GM12878 (cell line): Measurements from ENCODE around the gene KRT25. TPM values are rescaled to one million over a fixed set of nuclear protein-coding genes. Genes with fewer than 3 reads are reported as not detected.

Experiments
- ATAC-seq: fragments of 200-7000 bp; cut with Tn5 transposase; 3 replicates; pipeline ENCODE4 v1.9.1; 2020; ENCODE audit warnings: mild to moderate bottlenecking, moderate library complexity
- BruUV-seq: library from RNA; stranded (reverse); fragments of 400-500 nt; replicated peaks from 2 replicates; lab custom pipeline; 2021; lab: Mats Ljungman, UMichigan
- CTCF ChIA-PET: fragments of 300-600 bp; sonication (Branson Sonifier 250); formaldehyde crosslinking; extraction: SDS; loops from one replicate; lab custom pipeline; 2021; ENCODE audit warnings: inconsistent platforms; lab: Yijun Ruan, JAX
- POLR2A ChIA-PET: fragments of 350-600 bp; formaldehyde crosslinking; extraction: SDS; loops from one replicate; lab custom pipeline; 2021; ENCODE audit warnings: inconsistent platforms; lab: Charles Lee
- RAD21 ChIA-PET: fragments of 300-600 bp; sonication (Branson Sonifier 250); formaldehyde crosslinking; loops from one replicate; lab custom pipeline; 2023; ENCODE audit warnings: antibody characterized with exemption; ENCODE audit not compliant: unreplicated experiment; lab: Charles Lee
- SMC1A ChIA-PET: fragments of 300-600 bp; sonication (Branson Sonifier 250); formaldehyde crosslinking; loops from one replicate; lab custom pipeline; 2023; ENCODE audit not compliant: unreplicated experiment, uncharacterized antibody; lab: Charles Lee
- DNase-seq: peaks from one replicate; pipeline ENCODE4 v3.0.0-alpha.2; 2011; ENCODE audit warnings: low read depth, low spot score
- FAIRE-seq: peaks from 3 replicates; lab custom pipeline; 2011; peaks lifted over from hg19 to GRCh38; lab: Jason Lieb, UNC
- H2AFZ ChIP-seq: 2 replicates; pipeline ENCODE4 v1.6.0; 2011; ENCODE audit warnings: low read depth, low read length, control low read depth; ENCODE audit not compliant: control insufficient read depth
- H3K27ac ChIP-seq: 2 replicates; pipeline ENCODE4 v1.5.1; 2011; ENCODE audit warnings: control low read depth; ENCODE audit not compliant: control insufficient read depth, insufficient read depth
- H3K27me3 ChIP-seq, 2 experiments: replicated peaks in 1 of 2; 2 replicates each; pipeline versions ENCODE4 v1.6.0 to v1.6.1; 2011; ENCODE audit warnings: low read length in 1 of 2; ENCODE audit not compliant: control insufficient read depth in 2 of 2, insufficient read depth in 2 of 2
- H3K36me3 ChIP-seq, 2 experiments: 2 replicates each; pipeline ENCODE4 v1.5.1; 2011; ENCODE audit warnings: low read length in 1 of 2; ENCODE audit not compliant: control insufficient read depth in 2 of 2, insufficient read depth in 2 of 2
- H3K4me1 ChIP-seq: 2 replicates; pipeline ENCODE4 v1.6.1; 2011; ENCODE audit warnings: mild to moderate bottlenecking, low read length, moderate library complexity, mixed read lengths; ENCODE audit not compliant: control insufficient read depth, insufficient read depth
- H3K4me2 ChIP-seq: 2 replicates; pipeline ENCODE4 v1.6.0; 2011; ENCODE audit warnings: control low read depth; ENCODE audit not compliant: control insufficient read depth, insufficient read depth
- H3K4me3 ChIP-seq: fragments of 200-600 bp; sonication (generic); 2 replicates; pipeline ENCODE4 v1.5.1; 2016
- H3K79me2 ChIP-seq: 2 replicates; pipeline ENCODE4 v1.6.0; 2011; ENCODE audit warnings: low read length; ENCODE audit not compliant: control insufficient read depth, insufficient read depth
- H3K9ac ChIP-seq: 2 replicates; pipeline ENCODE4 v1.8.0; 2011; ENCODE audit warnings: low read length, control low read depth, mixed read lengths; ENCODE audit not compliant: control insufficient read depth, insufficient read depth
- H3K9me3 ChIP-seq: replicated peaks from 3 replicates; pipeline ENCODE4 v1.5.1; 2011; ENCODE audit warnings: mild to moderate bottlenecking, low read length; ENCODE audit not compliant: control insufficient read depth, insufficient read depth
- H4K20me1 ChIP-seq: 2 replicates; pipeline ENCODE4 v1.6.0; 2011; ENCODE audit not compliant: control insufficient read depth, insufficient read depth
- BACH1 ChIP-seq: fragments of 450-650 bp; IDR thresholded peaks from 2 replicates; pipeline ENCODE4 v1.6.1; 2017; ENCODE audit warnings: mild to moderate bottlenecking, borderline replicate concordance
- ETV6 ChIP-seq, 2 experiments: fragments of 450-650 bp in 1 of 2; IDR thresholded peaks in 1 of 2; conservative IDR thresholded peaks in 1 of 2; 2 replicates each; pipeline ENCODE4 v1.6.1; 2014; ENCODE audit warnings: antibody characterized with exemption in 1 of 2, borderline replicate concordance in 1 of 2, low read depth in 1 of 2, mild to moderate bottlenecking in 1 of 2, moderate library complexity in 1 of 2
- JUND ChIP-seq: IDR thresholded peaks from 2 replicates; pipeline ENCODE4 v1.6.1; 2012; ENCODE audit warnings: low read depth, mild to moderate bottlenecking, low read length, improper control_type of control experiment, moderate library complexity
- ZNF592 ChIP-seq: fragments of 450-650 bp; IDR thresholded peaks from 2 replicates; pipeline ENCODE4 v1.6.1; 2017; ENCODE audit warnings: mild to moderate bottlenecking, moderate library complexity
- WGBS: methylation state at CpG from one replicate; pipeline ENCODE4 v1.1.6; 2016; ENCODE audit warnings: low lambda C conversion rate; ENCODE audit not compliant: insufficient replicate concordance, insufficient coverage; ENCODE audit errors: missing lambda C conversion rate; 5-methylcytosine and 5-hydroxymethylcytosine counted together
- in situ Hi-C: fragments of 300-500 bp; cut with MboI; formaldehyde crosslinking; loops from 9 replicates; pipeline ENCODE4 v1.14.3; 2018; ENCODE audit warnings: mixed read lengths
- intact Hi-C: fragments of 100-400 bp; cut with micrococcal nuclease; formaldehyde crosslinking; loops from one replicate; pipeline ENCODE4 v1.14.2; 2022; ENCODE audit not compliant: unreplicated experiment
- polyA plus RNA-seq, 11 experiments: library from polyadenylated mRNA; depleted of rRNA in 4 of 11; unstranded in 6 of 11; stranded (reverse) in 5 of 11; fragments of >200 nt; fragmentation: Nextera tagmentation in 4 of 11; fragmentation: Illumina TruSeq in 1 of 11; extraction: Ambion mirVana in 4 of 11; extraction: Trizol in 1 of 11; gene quantifications; 1 replicate in 1 of 11; 2 replicates in 10 of 11; pipeline versions ENCODE4 v1.2.1 to v1.2.3, GENCODE V29; 2011 to 2016; ENCODE audit warnings: inconsistent platforms in 2 of 11, missing spikeins in 2 of 11, low read depth in 1 of 11
- total RNA-seq, 4 experiments: library from RNA; depleted of rRNA in 3 of 4; stranded (reverse); fragments of >200 nt in 3 of 4; fragmentation: Illumina TruSeq in 1 of 4; extraction: Trizol in 1 of 4; gene quantifications; 2 replicates each; pipeline versions ENCODE4 v1.2.1 to v1.2.3, GENCODE V29; 2013 to 2021

Gene KRT25
- total and polyA plus RNA-seq, 10 of the 15 experiments (the other 5 are each of a cell fraction or from before 2014, with no cell fraction given) = not detected

- POLR2A ChIA-PET = no interaction called here
- 4% methylated on average over 4 of the region's 4 CpGs for WGBS
- in situ Hi-C loops = no loop called here
Measured at GRCh38 chr17:40738553-40738952, 16.6 kb downstream of the KRT25 start.

More at GRCh38 chr17:40738553-40738952, 16.6 kb downstream of the KRT25 start:
- Histone ChIP-seq H3K4me2 (no peak overlapping the region), H3K79me2 (no peaks in the 10 kb centered on the region), H3K27ac (no peak overlapping the region), H3K4me1 (no peaks in the 10 kb centered on the region), H3K4me3 (no peak overlapping the region), H2AFZ (no peak overlapping the region), H3K9me3 (no peaks in the 10 kb centered on the region; the same call in 2 of the 3 replicates), H3K36me3 (no peaks in the 10 kb centered on the region), H3K9ac (no peak overlapping the region), H4K20me1 (no peaks in the 10 kb centered on the region), H3K27me3 (peaks cover 0 to 3% of the 10 kb centered on the region in 2 experiments; a peak in 1 of 4 replicates)
- no TSS peak for BruUV-seq
- SMC1A ChIA-PET = interaction anchor here (1.1 to 1.5 kb wide), 2 partner anchors 55 to 114 kb away, joined by 3 to 5 read pairs; no protein-coding TSS in a partner anchor
- TF ChIP-seq BACH1 = no peak
- TF ChIP-seq JUND = no peak
- no peak for TF ChIP-seq ZNF592
- no peak for TF ChIP-seq ETV6 (conservative IDR thresholded peaks at IDR 0.05 in 1 of 2, IDR thresholded peaks at IDR 0.05 in 1 of 2; ENCODE audit: borderline replicate concordance in 1 of 2, low read depth in 1 of 2)
- ATAC-seq (no peak), DNase-seq (no peak), FAIRE-seq (no peak)
- RAD21 ChIA-PET = no interaction called here
- intact Hi-C loops = no loop called here
- CTCF ChIA-PET = interaction anchor here (1.2 kb wide), 1 partner anchor 11 kb away, joined by 3 read pairs; no protein-coding TSS in a partner anchor
